ENCODE measurements around the gene RRAD.
"Not testable (repeated sequence)": the region's sequence is repeated elsewhere in the genome, so short reads cannot be mapped to it uniquely, and the experiment has no call there.

The RRAD gene

GRCh38 chr16:66952430-66953110 is 27.2 kb upstream of the RRAD start:
- no peak for DNase-seq

- DNase-seq = no peak
These were observed 25.8 kb upstream of the RRAD start for GRCh38 chr16:66950971-66951790.

- no peak for DNase-seq
These were observed 25.1 kb upstream of the RRAD start for GRCh38 chr16:66950437-66950836.

- DNase-seq = no peak
These were observed 24.1 kb upstream of the RRAD start for GRCh38 chr16:66949472-66949871.

GRCh38 chr16:66948837-66949225 is 23.5 kb upstream of the RRAD start:
- DNase-seq = no peak

- DNase-seq = peak in 3 of 56 donors; percentile 22 to 35 (median 23)
These were observed 22.9 kb upstream of the RRAD start for GRCh38 chr16:66948134-66948836.

- peak in 50 of 56 donors; percentile 9 to 93 (median 56) for DNase-seq
These were observed 22.1 kb upstream of the RRAD start for GRCh38 chr16:66947302-66948065.

- no peak for DNase-seq
These were observed 21.6 kb upstream of the RRAD start for GRCh38 chr16:66946974-66947301.

GRCh38 chr16:66946541-66946940 is 21.2 kb upstream of the RRAD start:
- no peak for DNase-seq

- no peak for DNase-seq
These were observed 20.6 kb upstream of the RRAD start for GRCh38 chr16:66945939-66946338.

- not testable (repeated sequence) for DNase-seq
These were observed 19.6 kb upstream of the RRAD start for GRCh38 chr16:66944971-66945370.

- DNase-seq = no peak
These were observed 18.7 kb upstream of the RRAD start for GRCh38 chr16:66944054-66944441.

- no peak for DNase-seq
These were observed 18.2 kb upstream of the RRAD start for GRCh38 chr16:66943426-66944053.

- no peak for DNase-seq
These were observed 17.6 kb upstream of the RRAD start for GRCh38 chr16:66942981-66943380.

GRCh38 chr16:66940236-66940635 is 14.9 kb upstream of the RRAD start:
- DNase-seq = no peak

- DNase-seq = no peak
These were observed 14.0 kb upstream of the RRAD start for GRCh38 chr16:66939366-66939765.

GRCh38 chr16:66937725-66938337 is 12.5 kb upstream of the RRAD start:
- DNase-seq = no peak

GRCh38 chr16:66936889-66937554 is 11.7 kb upstream of the RRAD start:
- no peak for DNase-seq

- DNase-seq = no peak
These were observed 11.1 kb upstream of the RRAD start for GRCh38 chr16:66936462-66936861.
